OCI-LY7 (cell line): ENCODE data around the gene NEDD8. TPM values are rescaled to one million over a fixed set of nuclear protein-coding genes. Genes with fewer than 3 reads are reported as not detected.

Source experiments
- BruUV-seq: library from RNA; stranded (reverse); fragments of 400-500 nt; replicated peaks from 2 replicates; lab custom pipeline; 2021; lab: Mats Ljungman, UMichigan
- CTCF ChIA-PET: fragments of 300-600 bp; sonication (Branson Sonifier 250); formaldehyde crosslinking; loops from one replicate; lab custom pipeline; 2022; ENCODE audit warnings: antibody characterized with exemption; ENCODE audit not compliant: unreplicated experiment; lab: Charles Lee
- POLR2A ChIA-PET: fragments of 300-600 bp; sonication (Branson Sonifier 250); formaldehyde crosslinking; loops from one replicate; lab custom pipeline; 2022; ENCODE audit warnings: antibody characterized with exemption; lab: Charles Lee
- DNase-seq: peaks from one replicate; pipeline ENCODE4 v3.0.0-alpha.2; 2015; ENCODE audit warnings: low spot score
- H2AFZ ChIP-seq: fragments of 200-600 bp; sonication (generic), shearing (Covaris generic); 2 replicates; pipeline ENCODE4 v1.6.1; 2014; ENCODE audit warnings: mild to moderate bottlenecking, antibody characterized with exemption, low read length, moderate library complexity
- H3K27ac ChIP-seq: fragments of 200-600 bp; sonication (generic); 2 replicates; pipeline ENCODE4 v1.5.1; 2014; ENCODE audit warnings: mixed run types, low read depth, mild to moderate bottlenecking, moderate library complexity, low read length, inconsistent platforms; ENCODE audit not compliant: poor library complexity, severe bottlenecking
- H3K36me3 ChIP-seq: fragments of 200-600 bp; sonication (generic); 2 replicates; pipeline ENCODE4 v1.6.1; 2014; ENCODE audit warnings: mild to moderate bottlenecking, antibody characterized with exemption, low read length, moderate library complexity, mixed read lengths; ENCODE audit not compliant: insufficient read depth
- H3K4me1 ChIP-seq: fragments of 200-600 bp; sonication (generic); 2 replicates; pipeline ENCODE4 v1.5.1; 2014; ENCODE audit warnings: mild to moderate bottlenecking, low read length; ENCODE audit not compliant: insufficient read depth, poor library complexity, severe bottlenecking
- H3K4me2 ChIP-seq: fragments of 200-600 bp; sonication (generic); 2 replicates; pipeline ENCODE4 v1.6.1; 2014; ENCODE audit warnings: mild to moderate bottlenecking, low read length
- H3K4me3 ChIP-seq: fragments of 200-600 bp; sonication (generic); 2 replicates; pipeline ENCODE4 v1.5.1; 2014; ENCODE audit warnings: mild to moderate bottlenecking, low read depth, low read length; ENCODE audit not compliant: poor library complexity, severe bottlenecking
- H3K79me2 ChIP-seq: fragments of 200-600 bp; sonication (generic); 2 replicates; pipeline ENCODE4 v1.6.1; 2016; ENCODE audit warnings: low read depth, mild to moderate bottlenecking, low read length, moderate library complexity, mixed read lengths; ENCODE audit not compliant: insufficient read depth
- H3K9me2 ChIP-seq: fragments of 200-600 bp; sonication (generic); 2 replicates; pipeline ENCODE4 v1.6.1; 2016; ENCODE audit warnings: mild to moderate bottlenecking, low read length, mixed read lengths; ENCODE audit not compliant: insufficient read depth
- H3K9me3 ChIP-seq: fragments of 200-600 bp; sonication (generic); 2 replicates; pipeline ENCODE4 v1.6.1; 2014; ENCODE audit warnings: mild to moderate bottlenecking, mixed run types, low read length, mixed read lengths
- H4K20me1 ChIP-seq: fragments of 200-600 bp; sonication (generic); 2 replicates; pipeline ENCODE4 v1.6.1; 2014; ENCODE audit warnings: mild to moderate bottlenecking, antibody characterized with exemption, low read length, moderate library complexity, mixed read lengths; ENCODE audit not compliant: insufficient read depth
- EZH2phosphoT487 ChIP-seq: fragments of 200-600 bp; sonication (generic); IDR thresholded peaks from 2 replicates; pipeline ENCODE4 v1.6.1; 2018; ENCODE audit warnings: low read depth, borderline replicate concordance, mild to moderate bottlenecking, mixed run types, antibody characterized with exemption, low read length, moderate library complexity, mixed read lengths
- intact Hi-C: fragments of 100-400 bp; cut with micrococcal nuclease; formaldehyde crosslinking; loops from one replicate; pipeline ENCODE4 v1.10.0; 2022; ENCODE audit not compliant: unreplicated experiment
- total RNA-seq, 2 experiments: library from RNA; depleted of rRNA in 1 of 2; stranded (reverse); fragments of >200 nt in 1 of 2; shearing (Covaris generic) in 1 of 2; gene quantifications; 2 replicates each; pipeline ENCODE4 v1.2.3, GENCODE V29; 2014 to 2022
- TF ChIP-seq, protein P1 (sequence below): fragments of 200-600 bp; sonication (generic); conservative IDR thresholded peaks from 2 replicates; pipeline ENCODE4 v1.5.1; 2014; ENCODE audit warnings: mild to moderate bottlenecking, antibody characterized with exemption, low read length, moderate library complexity, mixed read lengths

NEDD8 gene
- total RNA-seq, 2 experiments from 2014 or later, result 167 to 174 TPM

DNA sequence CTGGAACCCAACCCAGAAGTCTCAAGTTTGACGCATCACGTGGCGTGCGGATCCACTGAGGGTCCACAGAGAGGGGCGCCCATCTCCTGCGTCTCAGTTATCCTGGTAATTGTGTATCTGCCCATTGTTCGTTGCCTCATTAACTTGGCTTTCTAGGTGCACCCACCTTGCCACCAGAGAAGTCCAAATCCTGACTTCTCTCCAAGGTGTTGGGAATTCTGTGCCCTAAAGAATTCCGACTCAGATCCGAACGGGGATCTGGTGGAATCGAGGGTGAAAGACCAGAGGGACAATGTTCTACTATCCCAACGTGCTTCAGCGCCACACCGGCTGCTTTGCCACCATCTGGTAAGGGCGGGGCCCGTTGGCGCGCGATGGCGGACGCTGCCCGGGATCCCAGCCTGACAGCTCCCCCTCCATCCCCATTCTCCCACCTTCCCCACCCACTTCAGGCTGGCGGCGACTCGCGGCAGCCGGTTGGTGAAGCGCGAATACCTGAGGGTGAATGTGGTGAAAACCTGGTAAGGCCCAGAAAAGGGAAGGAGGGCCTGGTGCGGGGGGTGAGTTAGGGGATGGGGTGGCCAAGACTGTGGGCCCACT, 59.8 kb downstream of the NEDD8 start:
- H3K4me2 ChIP-seq, result no peak overlapping the region
- DNase-seq, result no peak
- no peaks in the 10 kb centered on the region for H3K4me1 ChIP-seq
- ChIA-PET POLR2A (no interaction called here), CTCF (interaction anchor here (1.3 kb wide), 1 partner anchor 11 kb away, joined by 3 read pairs; the partner anchor contains the start of gene IRF9)
- H3K4me3 ChIP-seq, result no peak overlapping the region
- H4K20me1 ChIP-seq, result no peaks in the 10 kb centered on the region
- no peak overlapping the region for H2AFZ ChIP-seq
- H3K9me3 ChIP-seq, result no peaks in the 10 kb centered on the region
- H3K27ac ChIP-seq, result no peak overlapping the region
- H3K79me2 ChIP-seq, result no peaks in the 10 kb centered on the region
- no peaks in the 10 kb centered on the region for H3K36me3 ChIP-seq
- BruUV-seq, result no TSS peak
- no peak for TF ChIP-seq EZH2phosphoT487
- TF ChIP-seq, protein P1, sequence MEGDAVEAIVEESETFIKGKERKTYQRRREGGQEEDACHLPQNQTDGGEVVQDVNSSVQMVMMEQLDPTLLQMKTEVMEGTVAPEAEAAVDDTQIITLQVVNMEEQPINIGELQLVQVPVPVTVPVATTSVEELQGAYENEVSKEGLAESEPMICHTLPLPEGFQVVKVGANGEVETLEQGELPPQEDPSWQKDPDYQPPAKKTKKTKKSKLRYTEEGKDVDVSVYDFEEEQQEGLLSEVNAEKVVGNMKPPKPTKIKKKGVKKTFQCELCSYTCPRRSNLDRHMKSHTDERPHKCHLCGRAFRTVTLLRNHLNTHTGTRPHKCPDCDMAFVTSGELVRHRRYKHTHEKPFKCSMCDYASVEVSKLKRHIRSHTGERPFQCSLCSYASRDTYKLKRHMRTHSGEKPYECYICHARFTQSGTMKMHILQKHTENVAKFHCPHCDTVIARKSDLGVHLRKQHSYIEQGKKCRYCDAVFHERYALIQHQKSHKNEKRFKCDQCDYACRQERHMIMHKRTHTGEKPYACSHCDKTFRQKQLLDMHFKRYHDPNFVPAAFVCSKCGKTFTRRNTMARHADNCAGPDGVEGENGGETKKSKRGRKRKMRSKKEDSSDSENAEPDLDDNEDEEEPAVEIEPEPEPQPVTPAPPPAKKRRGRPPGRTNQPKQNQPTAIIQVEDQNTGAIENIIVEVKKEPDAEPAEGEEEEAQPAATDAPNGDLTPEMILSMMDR, result no peak
- H3K9me2 ChIP-seq, result no peaks in the 10 kb centered on the region
- intact Hi-C loops, result no loop called here

DNA sequence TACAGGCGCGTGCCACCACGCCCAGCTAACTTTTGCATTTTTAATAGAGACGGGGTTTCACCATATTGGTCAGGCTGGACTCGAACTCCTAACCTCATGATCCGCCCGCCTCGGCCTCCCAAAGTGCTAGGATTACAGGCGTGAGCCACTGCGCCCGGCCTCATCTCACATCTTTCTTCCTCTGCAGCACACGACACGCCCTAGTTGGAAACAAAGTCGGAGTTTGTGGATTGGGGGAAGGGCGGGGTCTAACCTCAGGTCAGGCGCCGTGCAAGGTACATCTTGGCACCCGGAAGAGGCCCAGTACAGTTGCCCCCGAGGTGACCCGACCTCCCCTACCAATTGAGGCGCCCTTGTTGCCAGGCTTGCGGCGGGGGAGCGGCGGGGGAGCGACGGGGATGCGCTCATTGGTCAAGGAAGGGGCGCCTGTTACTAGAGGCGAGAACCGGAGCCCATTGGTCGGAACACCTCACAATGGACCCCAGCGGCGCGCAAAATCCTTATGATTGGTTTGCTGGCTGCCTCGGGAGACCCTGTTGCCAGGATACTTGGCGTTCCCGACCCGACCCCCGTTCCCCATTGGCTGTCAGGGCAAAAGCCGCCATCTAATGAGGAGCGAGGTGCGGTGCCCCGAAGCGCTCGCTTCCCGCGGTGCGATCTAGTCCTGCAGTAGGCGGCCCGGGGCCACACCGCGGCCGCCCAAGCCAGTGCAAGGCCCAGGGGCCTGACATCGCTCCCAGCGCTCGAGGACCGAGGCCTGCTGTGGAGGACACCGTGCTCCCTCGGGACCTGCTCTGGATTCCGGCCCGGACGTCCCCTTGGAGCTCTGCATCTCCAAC, 60.5 kb downstream of the NEDD8 start, which contains the start of gene REC8:
REC8 (plus strand) TSS at position 659 of the 839 bp plus-strand sequence. CDS start 473 bp downstream, outside the sequence.
- H4K20me1 ChIP-seq, result no peaks in the 10 kb centered on the region
- no peaks in the 10 kb centered on the region for H3K4me1 ChIP-seq
- H3K9me3 ChIP-seq, result no peaks in the 10 kb centered on the region
- H3K9me2 ChIP-seq, result no peaks in the 10 kb centered on the region
- TF ChIP-seq EZH2phosphoT487, result no peak
- TF ChIP-seq, protein P1, result no peak
- H3K4me3 ChIP-seq, result no peak within 1 kb of the TSS
- ChIA-PET POLR2A (no interaction called here), CTCF (no interaction called here)
- no peak within 1 kb of the TSS for H3K27ac ChIP-seq
- intact Hi-C loops, result no loop called here
- no TSS peak for BruUV-seq
- no peak for DNase-seq
- H3K79me2 ChIP-seq, result no peaks in the 10 kb centered on the region
- no peak within 1 kb of the TSS for H2AFZ ChIP-seq
- 0 out of 2 replicates have a peak, but pooled peaks cover 1% of the 10 kb centered on the region for H3K36me3 ChIP-seq
- H3K4me2 ChIP-seq, result no peak within 1 kb of the TSS
